ENCODE measurements around the gene NPRL2.

DNA sequence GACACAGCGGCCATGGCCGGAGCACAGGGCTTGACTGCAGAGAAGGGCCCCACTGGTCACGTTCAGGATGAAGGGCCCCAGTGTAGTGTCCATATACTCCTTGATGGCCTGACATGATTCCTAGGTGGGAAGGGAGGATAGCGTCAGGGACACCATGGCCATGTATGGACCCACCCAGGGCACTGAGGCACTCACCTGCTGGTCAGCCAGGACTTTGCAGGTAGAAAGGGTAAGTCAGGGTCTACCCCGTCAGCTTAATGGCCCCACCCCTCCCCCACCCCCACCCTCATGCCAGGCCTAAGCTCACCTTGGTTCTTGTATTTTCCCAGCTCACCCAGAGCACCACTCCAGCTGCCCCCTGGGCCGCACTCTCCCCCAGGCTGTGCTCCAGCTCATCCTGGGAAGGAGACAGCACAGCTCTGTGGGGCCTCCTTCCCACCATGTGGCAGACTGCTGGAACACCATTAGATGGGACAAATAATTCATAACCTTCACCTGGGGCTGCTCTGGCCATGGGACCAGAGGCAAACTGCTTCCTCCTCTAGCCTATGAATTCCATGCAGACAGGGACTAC lies 49.8 kb downstream of the NPRL2 start:
- TF ChIP-seq, protein P1, sequence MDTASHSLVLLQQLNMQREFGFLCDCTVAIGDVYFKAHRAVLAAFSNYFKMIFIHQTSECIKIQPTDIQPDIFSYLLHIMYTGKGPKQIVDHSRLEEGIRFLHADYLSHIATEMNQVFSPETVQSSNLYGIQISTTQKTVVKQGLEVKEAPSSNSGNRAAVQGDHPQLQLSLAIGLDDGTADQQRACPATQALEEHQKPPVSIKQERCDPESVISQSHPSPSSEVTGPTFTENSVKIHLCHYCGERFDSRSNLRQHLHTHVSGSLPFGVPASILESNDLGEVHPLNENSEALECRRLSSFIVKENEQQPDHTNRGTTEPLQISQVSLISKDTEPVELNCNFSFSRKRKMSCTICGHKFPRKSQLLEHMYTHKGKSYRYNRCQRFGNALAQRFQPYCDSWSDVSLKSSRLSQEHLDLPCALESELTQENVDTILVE (CRISPR knock-in tag; IDR thresholded peaks at IDR 0.05) = no peak
- TF ChIP-seq, protein P2, sequence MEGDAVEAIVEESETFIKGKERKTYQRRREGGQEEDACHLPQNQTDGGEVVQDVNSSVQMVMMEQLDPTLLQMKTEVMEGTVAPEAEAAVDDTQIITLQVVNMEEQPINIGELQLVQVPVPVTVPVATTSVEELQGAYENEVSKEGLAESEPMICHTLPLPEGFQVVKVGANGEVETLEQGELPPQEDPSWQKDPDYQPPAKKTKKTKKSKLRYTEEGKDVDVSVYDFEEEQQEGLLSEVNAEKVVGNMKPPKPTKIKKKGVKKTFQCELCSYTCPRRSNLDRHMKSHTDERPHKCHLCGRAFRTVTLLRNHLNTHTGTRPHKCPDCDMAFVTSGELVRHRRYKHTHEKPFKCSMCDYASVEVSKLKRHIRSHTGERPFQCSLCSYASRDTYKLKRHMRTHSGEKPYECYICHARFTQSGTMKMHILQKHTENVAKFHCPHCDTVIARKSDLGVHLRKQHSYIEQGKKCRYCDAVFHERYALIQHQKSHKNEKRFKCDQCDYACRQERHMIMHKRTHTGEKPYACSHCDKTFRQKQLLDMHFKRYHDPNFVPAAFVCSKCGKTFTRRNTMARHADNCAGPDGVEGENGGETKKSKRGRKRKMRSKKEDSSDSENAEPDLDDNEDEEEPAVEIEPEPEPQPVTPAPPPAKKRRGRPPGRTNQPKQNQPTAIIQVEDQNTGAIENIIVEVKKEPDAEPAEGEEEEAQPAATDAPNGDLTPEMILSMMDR (CRISPR knock-in tag; IDR thresholded peaks at IDR 0.05) = no peak
- TF ChIP-seq MED13 (CRISPR knock-in tag; IDR thresholded peaks at IDR 0.05) (no peak), SMC3 (IDR thresholded peaks at IDR 0.05; ENCODE audit: low read length) (no peak)
- TF ChIP-seq, protein P3, sequence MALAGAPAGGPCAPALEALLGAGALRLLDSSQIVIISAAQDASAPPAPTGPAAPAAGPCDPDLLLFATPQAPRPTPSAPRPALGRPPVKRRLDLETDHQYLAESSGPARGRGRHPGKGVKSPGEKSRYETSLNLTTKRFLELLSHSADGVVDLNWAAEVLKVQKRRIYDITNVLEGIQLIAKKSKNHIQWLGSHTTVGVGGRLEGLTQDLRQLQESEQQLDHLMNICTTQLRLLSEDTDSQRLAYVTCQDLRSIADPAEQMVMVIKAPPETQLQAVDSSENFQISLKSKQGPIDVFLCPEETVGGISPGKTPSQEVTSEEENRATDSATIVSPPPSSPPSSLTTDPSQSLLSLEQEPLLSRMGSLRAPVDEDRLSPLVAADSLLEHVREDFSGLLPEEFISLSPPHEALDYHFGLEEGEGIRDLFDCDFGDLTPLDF (CRISPR knock-in tag; IDR thresholded peaks at IDR 0.05) = no peak

Measured in HepG2 (cell line).